Kidney glomerular epithelial cell (primary cell): ENCODE data around the gene DEGS2.

Experiments
- DNase-seq: peaks from one replicate; lab custom pipeline; 2025; lab: John Stamatoyannopoulos, UW

Gene DEGS2

GRCh38 chr14:100132161-100132902, 27.1 kb downstream of the DEGS2 start:
- DNase-seq: no peak

- no peak for DNase-seq
Measured at GRCh38 chr14:100131181-100131580, 28.3 kb downstream of the DEGS2 start.

- no peak for DNase-seq
Measured at GRCh38 chr14:100130521-100130920, 28.9 kb downstream of the DEGS2 start.

GRCh38 chr14:100129161-100129589, 30.3 kb downstream of the DEGS2 start:
- no peak for DNase-seq

DNA sequence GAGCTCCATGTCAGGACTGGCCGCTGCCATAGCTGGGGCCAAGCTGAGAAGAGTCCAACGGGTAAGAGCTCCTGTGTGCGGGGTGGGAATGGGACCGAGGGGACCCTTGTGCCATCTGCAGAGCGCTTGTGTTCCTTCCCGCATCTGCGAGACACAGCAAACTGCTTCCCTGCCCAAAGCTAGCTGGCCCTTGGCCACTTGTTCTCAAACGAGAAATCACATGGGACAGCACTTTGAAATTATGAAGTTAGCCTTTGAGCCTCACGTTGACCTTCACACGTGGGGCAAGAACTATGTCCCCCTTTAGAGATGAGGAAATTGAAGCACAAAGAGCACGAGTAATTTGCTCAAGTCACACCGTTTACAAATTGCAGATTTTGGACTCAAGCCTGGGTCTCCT, 30.8 kb downstream of the DEGS2 start:
- DNase-seq: no peak

GRCh38 chr14:100127853-100128455, 31.5 kb downstream of the DEGS2 start:
- no peak for DNase-seq

- DNase-seq: no peak
Measured at GRCh38 chr14:100126401-100126800, 33.0 kb downstream of the DEGS2 start.

- DNase-seq: no peak
Measured at GRCh38 chr14:100124551-100125088, 34.8 kb downstream of the DEGS2 start.

DNA sequence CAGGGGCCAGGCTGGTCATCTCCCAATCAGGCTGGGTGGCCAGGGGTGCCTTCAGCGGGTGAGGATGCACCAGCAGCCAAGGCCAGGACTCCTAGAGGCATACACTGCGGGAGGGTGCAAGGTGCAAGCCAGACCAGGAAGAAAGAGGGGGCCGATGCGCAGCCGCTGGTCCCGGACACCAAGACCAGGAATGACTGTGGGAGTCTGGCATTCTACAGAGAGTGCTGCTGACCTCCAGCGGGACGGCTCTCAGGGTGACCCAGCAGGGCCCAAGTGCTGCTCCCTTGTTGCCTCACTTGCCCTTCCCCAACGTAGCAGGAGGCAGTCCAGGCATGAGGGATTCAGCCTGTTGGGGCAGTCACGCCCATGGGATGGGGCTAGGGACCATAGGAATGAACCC, 35.8 kb downstream of the DEGS2 start:
- no peak for DNase-seq

DNA sequence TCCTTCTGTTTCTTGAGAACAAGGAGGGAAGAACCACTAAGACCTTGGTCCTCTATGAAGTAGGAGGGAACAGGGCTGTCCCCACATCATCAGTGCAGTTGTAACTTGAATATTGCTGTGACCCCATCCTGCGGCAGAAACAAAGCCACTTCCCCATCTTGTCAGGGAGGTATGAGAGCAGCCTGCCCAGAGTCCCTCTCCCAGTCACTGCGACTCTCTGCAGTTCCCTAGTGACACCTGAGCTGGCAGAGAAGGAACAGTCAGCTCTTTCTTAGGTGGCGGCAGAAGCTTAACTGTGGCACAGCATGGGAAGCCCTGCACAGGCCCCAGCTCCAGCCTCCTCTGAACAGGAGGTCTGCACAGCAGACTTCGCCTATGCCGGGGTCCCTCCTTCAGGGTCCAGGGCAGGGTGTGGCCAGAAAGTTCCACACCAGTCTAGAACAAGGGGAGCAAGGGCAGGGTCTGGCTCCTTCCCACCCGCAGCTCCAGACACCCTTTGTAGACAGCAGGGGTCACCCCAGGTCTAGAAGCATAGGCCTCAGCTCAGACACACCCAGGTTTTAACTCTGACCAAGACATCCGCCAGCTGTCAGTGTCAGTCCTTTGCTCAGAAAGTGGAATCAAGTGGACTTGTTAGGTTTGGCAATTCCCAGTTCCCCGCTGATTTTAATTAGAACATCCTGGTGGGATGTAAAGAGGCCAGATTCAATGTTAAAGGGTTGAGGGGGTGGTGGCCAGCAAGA, 36.8 kb downstream of the DEGS2 start:
- DNase-seq: no peak

DNA sequence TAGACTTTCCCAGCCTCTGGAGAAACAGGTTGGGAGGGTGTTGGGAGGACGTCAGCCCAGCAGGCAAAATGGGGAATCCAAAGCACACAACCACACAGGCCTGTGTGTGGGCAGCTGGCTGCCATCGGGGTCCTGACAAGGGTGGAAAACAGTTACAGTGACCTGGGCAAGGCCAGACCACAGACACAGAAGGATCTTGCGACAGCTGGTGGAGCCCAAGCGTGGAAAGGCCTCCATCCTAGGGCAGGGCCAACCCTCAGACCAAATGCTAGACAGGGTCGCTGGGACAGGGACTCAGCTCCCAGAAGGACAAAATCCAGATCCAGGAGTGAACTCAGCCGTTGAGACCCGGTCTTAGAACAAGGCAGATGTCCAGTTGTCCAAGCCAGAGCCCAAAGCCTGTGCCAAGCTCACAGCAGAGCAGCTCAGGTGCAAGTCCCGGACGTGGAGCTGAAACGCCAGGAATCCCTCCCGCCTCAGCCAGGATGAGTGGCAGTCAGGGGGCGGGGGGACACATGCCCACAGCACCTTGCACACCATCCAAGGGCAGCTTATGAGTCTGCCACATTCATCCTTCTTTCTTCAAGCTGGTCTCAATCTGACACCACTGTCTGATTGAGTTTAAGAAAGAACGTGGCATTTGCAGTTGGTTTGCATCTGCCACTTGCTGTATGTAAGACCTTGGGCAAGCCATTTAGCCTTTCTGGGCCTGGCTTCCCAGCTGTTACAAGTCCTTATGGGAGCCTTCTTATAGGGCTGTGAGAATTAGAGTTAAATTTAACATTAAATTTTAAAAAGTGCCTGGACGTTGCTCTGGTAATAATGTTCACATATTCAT, 37.6 kb downstream of the DEGS2 start:
- no peak for DNase-seq

DNA sequence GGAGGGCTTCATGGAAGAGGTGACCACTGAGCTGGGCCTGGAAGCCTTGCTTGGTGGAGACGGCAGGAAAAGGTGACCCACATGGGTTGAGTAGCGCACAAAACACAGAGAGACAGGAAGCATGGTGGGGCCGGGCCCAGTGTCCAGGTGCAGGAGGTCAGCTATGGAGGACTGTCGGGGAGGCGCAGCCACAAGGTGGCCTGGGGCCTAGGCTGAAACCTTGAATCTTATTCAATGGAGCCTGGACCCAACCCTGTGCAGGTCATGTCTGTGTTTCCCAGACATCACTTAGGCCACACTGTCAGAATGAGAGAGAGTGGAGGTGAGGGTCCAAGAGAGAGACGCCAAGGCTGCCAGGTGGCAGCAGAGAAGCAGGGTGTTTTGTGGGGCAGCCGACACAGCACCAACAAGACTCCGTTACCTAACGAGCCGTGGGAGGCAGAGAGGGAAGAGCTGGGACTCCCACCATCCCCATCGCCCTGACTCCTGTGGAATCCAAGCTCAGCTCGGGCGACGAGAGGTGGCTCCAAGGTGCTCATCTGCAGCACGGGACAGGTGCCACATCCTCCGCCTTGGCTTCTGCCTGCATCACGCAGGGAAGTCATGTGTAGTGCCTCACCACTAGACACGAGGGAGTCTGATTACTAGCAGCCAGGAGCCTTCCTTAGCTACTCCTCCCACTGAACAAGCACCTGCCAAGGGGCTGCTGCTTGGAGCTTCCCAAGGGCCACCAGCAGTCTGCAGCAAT, 38.7 kb downstream of the DEGS2 start:
- no peak for DNase-seq

DNA sequence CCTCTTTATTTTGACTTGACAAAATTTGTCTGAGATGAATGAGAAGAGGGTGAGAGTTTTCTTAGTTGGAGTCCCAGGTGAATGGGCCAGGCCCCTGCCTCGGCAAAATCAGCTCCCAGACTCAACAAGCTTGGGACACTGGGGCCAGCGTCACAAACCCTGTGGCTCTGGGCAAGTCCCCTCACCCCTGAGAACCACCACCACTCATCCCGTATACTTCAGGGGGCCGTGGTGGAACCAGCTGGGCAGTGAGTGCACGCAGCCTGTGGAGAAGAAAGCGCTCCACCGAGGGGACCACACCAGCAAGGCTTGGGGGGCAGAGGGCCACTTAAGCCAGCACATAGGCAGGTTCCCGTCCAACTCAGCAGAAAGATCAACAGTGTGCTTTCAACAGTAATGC, 40.2 kb downstream of the DEGS2 start:
- DNase-seq: no peak

DNA sequence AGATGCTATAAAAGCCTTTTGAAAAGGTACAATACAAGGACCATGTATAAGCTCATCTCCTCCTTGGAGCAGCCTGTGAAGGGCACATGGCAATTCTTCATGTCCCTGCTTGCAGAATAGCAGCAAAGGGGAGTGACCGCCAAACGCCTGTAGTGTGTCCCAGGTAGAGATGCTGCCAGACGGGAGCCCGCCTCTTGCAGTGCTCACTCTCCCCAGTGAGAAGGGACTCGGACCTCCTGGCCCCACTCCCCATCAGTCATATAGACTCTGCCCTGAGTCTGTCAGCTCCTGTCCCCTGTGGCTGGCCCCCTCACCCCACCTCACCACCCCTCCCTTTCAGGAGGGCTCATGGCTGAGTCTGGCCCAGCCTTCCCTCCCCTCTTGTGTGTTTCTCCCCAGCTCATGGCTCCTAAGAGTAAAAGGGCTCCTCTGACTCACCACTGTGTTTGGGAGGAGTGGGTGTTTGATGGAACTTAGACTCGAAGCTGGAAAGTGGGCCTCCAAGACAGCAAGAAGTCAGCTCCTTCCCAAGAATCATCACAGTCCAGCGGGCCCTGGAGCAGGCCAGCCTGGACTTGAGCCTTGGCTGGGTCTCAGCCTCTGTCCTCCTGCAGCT, 40.9 kb downstream of the DEGS2 start:
- DNase-seq: no peak

DNA sequence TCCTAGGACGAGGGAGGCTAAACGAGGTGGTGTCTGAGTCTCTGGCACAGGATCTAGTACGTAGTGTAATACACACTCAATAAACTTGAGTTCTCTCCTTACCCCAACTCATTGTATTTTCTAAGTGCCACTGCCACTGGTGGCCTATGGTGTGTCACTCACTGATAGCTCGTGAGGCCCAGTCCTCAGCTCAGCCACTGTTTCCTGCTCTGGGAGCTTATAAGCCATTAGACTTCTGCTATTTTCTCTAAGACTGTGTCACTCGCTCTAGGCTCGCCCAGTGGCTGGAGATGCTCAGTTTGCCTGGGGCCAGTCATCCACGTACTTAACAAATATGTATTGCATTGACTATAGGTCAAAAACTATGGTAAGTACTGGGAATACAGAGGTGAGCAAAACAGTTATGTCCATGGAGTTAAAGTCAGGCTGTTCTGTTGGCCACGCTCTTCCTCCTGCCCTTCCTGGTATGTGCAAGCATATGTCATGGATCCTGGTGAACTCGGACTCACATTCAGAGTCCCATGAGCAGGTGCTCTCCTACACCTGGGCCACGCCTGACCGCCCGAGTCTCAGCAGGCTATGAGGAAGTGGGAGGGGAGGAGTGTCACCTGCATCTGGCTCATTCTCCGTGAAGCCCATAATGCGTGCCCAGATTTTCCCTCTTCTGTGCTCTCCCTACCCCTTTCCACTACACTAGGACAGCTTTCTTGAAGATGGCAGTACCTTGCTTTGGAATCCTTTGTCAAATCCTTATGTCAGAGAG, 41.6 kb downstream of the DEGS2 start:
- no peak for DNase-seq

- DNase-seq: no peak
Measured at GRCh38 chr14:100117026-100117425, 42.4 kb downstream of the DEGS2 start.

GRCh38 chr14:100116134-100116533, 43.3 kb downstream of the DEGS2 start:
- no peak for DNase-seq

- DNase-seq: no peak
Measured at GRCh38 chr14:100115726-100116125, 43.7 kb downstream of the DEGS2 start.

DNA sequence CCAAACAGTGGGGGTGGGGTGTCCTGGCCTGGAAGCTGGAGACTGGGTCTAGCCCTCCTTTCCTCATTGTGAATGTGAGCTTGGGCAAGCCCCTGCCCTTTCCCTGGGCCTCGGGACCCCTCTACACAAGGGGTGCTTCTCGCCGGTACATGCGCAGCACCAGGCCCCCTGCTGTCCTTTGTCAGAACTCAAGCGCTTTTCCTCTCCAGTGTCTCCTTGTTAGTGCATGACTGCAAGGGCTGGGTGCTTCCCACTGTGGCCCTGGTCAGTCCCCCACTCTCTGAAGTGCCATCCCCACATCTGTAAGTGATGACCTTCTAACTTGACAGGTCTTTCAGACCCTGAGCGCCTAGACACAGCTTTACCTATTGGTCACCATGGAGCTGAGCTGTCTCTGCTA, 44.2 kb downstream of the DEGS2 start:
- no peak for DNase-seq
